Activated naive CD4-positive, alpha-beta T cell treated with anti-CD3 and anti-CD28 coated beads for 36 hours (primary cell): ENCODE measurements around the gene SPDYE18. TPM values are rescaled to one million over a fixed set of nuclear protein-coding genes. Genes with fewer than 3 reads are reported as not detected.
"Not testable (repeated sequence)": the region's sequence is repeated elsewhere in the genome, so short reads cannot be mapped to it uniquely, and the experiment has no call there.

ENCODE experiments used
- CTCF ChIA-PET: fragments of 350-600 bp; sonication (Branson Sonifier 250); formaldehyde crosslinking; loops from one replicate; lab custom pipeline; 2021; ENCODE audit warnings: antibody characterized with exemption; lab: Charles Lee
- DNase-seq: peaks from one replicate; pipeline ENCODE4 v3.0.0-alpha.2; 2020
- H3K27ac Mint-ChIP-seq: one replicate; pipeline ENCODE4 v1.8.0; 2021; ENCODE audit warnings: mild to moderate bottlenecking, mixed read lengths
- H3K27me3 Mint-ChIP-seq: one replicate; pipeline ENCODE4 v1.8.0; 2021; ENCODE audit warnings: low read depth, mixed read lengths
- H3K36me3 Mint-ChIP-seq: one replicate; pipeline ENCODE4 v1.8.0; 2021; ENCODE audit warnings: low read depth, mixed read lengths
- H3K4me1 Mint-ChIP-seq: one replicate; pipeline ENCODE4 v1.8.0; 2021; ENCODE audit warnings: low read depth, mixed read lengths
- H3K4me3 Mint-ChIP-seq: one replicate; pipeline ENCODE4 v1.8.0; 2021; ENCODE audit warnings: mild to moderate bottlenecking, moderate library complexity, mixed read lengths
- H3K9me3 Mint-ChIP-seq: one replicate; pipeline ENCODE4 v1.8.0; 2021; ENCODE audit warnings: mixed read lengths
- intact Hi-C: fragments of 100-400 bp; cut with micrococcal nuclease; formaldehyde crosslinking; loops from one replicate; pipeline ENCODE4 v1.15.1; 2023
- total RNA-seq, 2 experiments: library from RNA; stranded (reverse); gene quantifications; one replicate each; pipeline ENCODE4 v1.2.3, GENCODE V29; 2021

The SPDYE18 gene
- total RNA-seq, 2 experiments from 2014 or later = 0.27 TPM; not detected in 1

- CTCF ChIA-PET, DNase-seq, H3K27ac Mint-ChIP-seq, H3K9me3 Mint-ChIP-seq, H3K27me3 Mint-ChIP-seq, H3K4me1 Mint-ChIP-seq, intact Hi-C loops, H3K4me3 Mint-ChIP-seq: not testable (repeated sequence)
- H3K36me3 Mint-ChIP-seq = peaks cover 18% of the 10 kb centered on the region
Measured at GRCh38 chr7:77074786-77075396, 12.5 kb upstream of the SPDYE18 start.

- intact Hi-C loops, H3K27me3 Mint-ChIP-seq, CTCF ChIA-PET, H3K4me3 Mint-ChIP-seq, DNase-seq, H3K27ac Mint-ChIP-seq: not testable (repeated sequence)
- Mint-ChIP-seq H3K4me1 (peaks cover 16% of the 10 kb centered on the region), H3K9me3 (peaks cover 11% of the 10 kb centered on the region), H3K36me3 (peaks cover 14% of the 10 kb centered on the region)
Measured at GRCh38 chr7:77071108-77071507, 8.8 kb upstream of the SPDYE18 start.

- intact Hi-C loops, H3K4me3 Mint-ChIP-seq, H3K27me3 Mint-ChIP-seq, H3K36me3 Mint-ChIP-seq, H3K27ac Mint-ChIP-seq, CTCF ChIA-PET, H3K9me3 Mint-ChIP-seq, DNase-seq: not testable (repeated sequence)
- peaks cover 16% of the 10 kb centered on the region for H3K4me1 Mint-ChIP-seq
Measured at GRCh38 chr7:77065869-77066268, 3.5 kb upstream of the SPDYE18 start.

GRCh38 chr7:77063732-77064131 is 1.4 kb upstream of the SPDYE18 start:
- H3K9me3 Mint-ChIP-seq, H3K27ac Mint-ChIP-seq, intact Hi-C loops, CTCF ChIA-PET, H3K36me3 Mint-ChIP-seq, H3K4me3 Mint-ChIP-seq, H3K4me1 Mint-ChIP-seq, DNase-seq, H3K27me3 Mint-ChIP-seq: not testable (repeated sequence)

GRCh38 chr7:77032261-77032660 is 30.1 kb downstream of the SPDYE18 start, which contains the start of gene SPDYE17:
SPDYE17 (minus strand) TSS chr7:77032361; CDS start chr7:77030570, 1,791 bp downstream.
- H3K27me3 Mint-ChIP-seq, H3K36me3 Mint-ChIP-seq, DNase-seq, H3K4me1 Mint-ChIP-seq, H3K9me3 Mint-ChIP-seq, H3K27ac Mint-ChIP-seq, CTCF ChIA-PET, intact Hi-C loops, H3K4me3 Mint-ChIP-seq: not testable (repeated sequence)

GRCh38 chr7:77026349-77026748 is 36.0 kb downstream of the SPDYE18 start:
- H3K27me3 Mint-ChIP-seq, intact Hi-C loops, H3K4me3 Mint-ChIP-seq, H3K36me3 Mint-ChIP-seq, CTCF ChIA-PET, H3K4me1 Mint-ChIP-seq, H3K9me3 Mint-ChIP-seq, H3K27ac Mint-ChIP-seq, DNase-seq: not testable (repeated sequence)

GRCh38 chr7:77010074-77010680 is 52.2 kb downstream of the SPDYE18 start:
- H3K4me3 Mint-ChIP-seq, H3K27ac Mint-ChIP-seq, CTCF ChIA-PET, H3K4me1 Mint-ChIP-seq, DNase-seq, H3K27me3 Mint-ChIP-seq, intact Hi-C loops, H3K9me3 Mint-ChIP-seq, H3K36me3 Mint-ChIP-seq: not testable (repeated sequence)

- H3K4me1 Mint-ChIP-seq, H3K4me3 Mint-ChIP-seq, H3K27ac Mint-ChIP-seq, H3K9me3 Mint-ChIP-seq, DNase-seq, H3K36me3 Mint-ChIP-seq, intact Hi-C loops, CTCF ChIA-PET, H3K27me3 Mint-ChIP-seq: not testable (repeated sequence)
Measured at GRCh38 chr7:77008000-77008399, 54.4 kb downstream of the SPDYE18 start.

GRCh38 chr7:77006127-77007110 is 55.9 kb downstream of the SPDYE18 start:
- H3K27ac Mint-ChIP-seq, DNase-seq, H3K4me1 Mint-ChIP-seq, intact Hi-C loops, H3K27me3 Mint-ChIP-seq, CTCF ChIA-PET, H3K4me3 Mint-ChIP-seq, H3K36me3 Mint-ChIP-seq, H3K9me3 Mint-ChIP-seq: not testable (repeated sequence)

- H3K27ac Mint-ChIP-seq, H3K27me3 Mint-ChIP-seq, H3K36me3 Mint-ChIP-seq, H3K4me1 Mint-ChIP-seq, H3K9me3 Mint-ChIP-seq, intact Hi-C loops, CTCF ChIA-PET, DNase-seq, H3K4me3 Mint-ChIP-seq: not testable (repeated sequence)
Measured at GRCh38 chr7:77005461-77006057, 56.8 kb downstream of the SPDYE18 start.

- intact Hi-C loops, H3K4me3 Mint-ChIP-seq, CTCF ChIA-PET, H3K4me1 Mint-ChIP-seq, H3K9me3 Mint-ChIP-seq, DNase-seq, H3K27ac Mint-ChIP-seq, H3K27me3 Mint-ChIP-seq, H3K36me3 Mint-ChIP-seq: not testable (repeated sequence)
Measured at GRCh38 chr7:77004151-77004550, 58.2 kb downstream of the SPDYE18 start.

- H3K4me1 Mint-ChIP-seq, H3K27ac Mint-ChIP-seq, H3K4me3 Mint-ChIP-seq, intact Hi-C loops, CTCF ChIA-PET, H3K36me3 Mint-ChIP-seq, DNase-seq, H3K9me3 Mint-ChIP-seq, H3K27me3 Mint-ChIP-seq: not testable (repeated sequence)
Measured at GRCh38 chr7:77003241-77003640, 59.1 kb downstream of the SPDYE18 start.
